Muscle layer of duodenum (tissue), 2 donors: ENCODE measurements around the gene TP53BP2.
A peak's percentile ranks its signal among the peaks of the same experiment; 100 is the strongest.

Experiments used
- H3K27ac ChIP-seq: one replicate; pipeline ENCODE4 v1.7.0; 2013; ENCODE audit warnings: mild to moderate bottlenecking, low read length
- H3K27me3 ChIP-seq: one replicate; pipeline ENCODE4 v1.7.0; 2013; ENCODE audit warnings: low read depth, mild to moderate bottlenecking, control low read depth, low read length
- H3K36me3 ChIP-seq, 2 donors: one replicate each; pipeline ENCODE4 v1.7.0; 2013; ENCODE audit warnings: low read length in 2 of 2, control low read depth in 1 of 2, mild to moderate bottlenecking in 1 of 2; ENCODE audit not compliant: insufficient read depth in 2 of 2, control insufficient read depth in 1 of 2
- H3K4me1 ChIP-seq, 2 donors: one replicate each; pipeline ENCODE4 v1.7.0; 2013; ENCODE audit warnings: low read length in 2 of 2, mild to moderate bottlenecking in 2 of 2, control low read depth in 1 of 2, moderate library complexity in 1 of 2; ENCODE audit not compliant: insufficient read depth in 2 of 2, control insufficient read depth in 1 of 2
- H3K4me3 ChIP-seq, 2 donors: one replicate each; pipeline ENCODE4 v1.7.0; 2013; ENCODE audit warnings: low read length in 2 of 2, low read depth in 1 of 2, mild to moderate bottlenecking in 1 of 2
- H3K9me3 ChIP-seq, 2 donors: one replicate each; pipeline ENCODE4 v1.7.0; 2013; ENCODE audit warnings: low read length in 2 of 2, control low read depth in 1 of 2, mild to moderate bottlenecking in 1 of 2; ENCODE audit not compliant: control insufficient read depth in 1 of 2
- donor health status: healthy.

Gene TP53BP2

GRCh38 chr1:223771814-223772770, 73.7 kb downstream of the TP53BP2 start:
- no peaks in the 10 kb centered on the region for H3K9me3 ChIP-seq
- peak overlapping the region; percentile 79 for H3K27ac ChIP-seq
- no peaks in the 10 kb centered on the region for H3K27me3 ChIP-seq
- H3K4me3 ChIP-seq = no peak overlapping the region
- peaks cover 53 to 62% of the 10 kb centered on the region in 2 donors for H3K36me3 ChIP-seq
- H3K4me1 ChIP-seq = peaks cover 9 to 21% of the 10 kb centered on the region in 2 donors

GRCh38 chr1:223771469-223771813, 74.3 kb downstream of the TP53BP2 start:
- H3K36me3 ChIP-seq = peaks cover 48 to 58% of the 10 kb centered on the region in 2 donors
- peaks cover 9 to 21% of the 10 kb centered on the region in 2 donors for H3K4me1 ChIP-seq
- H3K4me3 ChIP-seq = no peak overlapping the region
- H3K9me3 ChIP-seq = no peaks in the 10 kb centered on the region
- H3K27ac ChIP-seq = peak overlapping the region; percentile 79
- no peaks in the 10 kb centered on the region for H3K27me3 ChIP-seq

- H3K27ac ChIP-seq = peak overlapping the region; percentile 79
- H3K4me1 ChIP-seq = peaks cover 9 to 21% of the 10 kb centered on the region in 2 donors
- H3K27me3 ChIP-seq = no peaks in the 10 kb centered on the region
- no peak overlapping the region for H3K4me3 ChIP-seq
- peaks cover 48 to 58% of the 10 kb centered on the region in 2 donors for H3K36me3 ChIP-seq
- H3K9me3 ChIP-seq = no peaks in the 10 kb centered on the region
These were observed 75.0 kb downstream of the TP53BP2 start for GRCh38 chr1:223770621-223771315.

GRCh38 chr1:223765719-223766340, 79.9 kb downstream of the TP53BP2 start:
- Histone ChIP-seq H3K9me3 (no peaks in the 10 kb centered on the region), H3K27ac (no peak overlapping the region), H3K4me1 (peaks cover 3 to 8% of the 10 kb centered on the region in 2 donors), H3K36me3 (peaks cover 45 to 71% of the 10 kb centered on the region in 2 donors), H3K27me3 (no peaks in the 10 kb centered on the region), H3K4me3 (no peak overlapping the region)

GRCh38 chr1:223765036-223765718, 80.6 kb downstream of the TP53BP2 start:
- no peaks in the 10 kb centered on the region for H3K9me3 ChIP-seq
- H3K4me3 ChIP-seq = no peak overlapping the region
- H3K4me1 ChIP-seq = peaks cover 0 to 4% of the 10 kb centered on the region in 2 donors
- H3K36me3 ChIP-seq = peaks cover 45 to 71% of the 10 kb centered on the region in 2 donors
- no peak overlapping the region for H3K27ac ChIP-seq
- no peaks in the 10 kb centered on the region for H3K27me3 ChIP-seq

GRCh38 chr1:223763881-223764280, 81.9 kb downstream of the TP53BP2 start:
- Histone ChIP-seq H3K4me1 (peaks cover 0 to 4% of the 10 kb centered on the region in 2 donors), H3K4me3 (no peak overlapping the region), H3K9me3 (no peaks in the 10 kb centered on the region), H3K27ac (no peak overlapping the region), H3K27me3 (no peaks in the 10 kb centered on the region), H3K36me3 (peaks cover 45 to 65% of the 10 kb centered on the region in 2 donors)

GRCh38 chr1:223763251-223763650, 82.5 kb downstream of the TP53BP2 start:
- Histone ChIP-seq H3K36me3 (peaks cover 47 to 69% of the 10 kb centered on the region in 2 donors), H3K4me3 (no peak overlapping the region), H3K27me3 (no peaks in the 10 kb centered on the region), H3K27ac (no peak overlapping the region), H3K9me3 (no peaks in the 10 kb centered on the region), H3K4me1 (peaks cover 0 to 4% of the 10 kb centered on the region in 2 donors)

- peaks cover 48 to 80% of the 10 kb centered on the region in 2 donors for H3K36me3 ChIP-seq
- peaks cover 0 to 4% of the 10 kb centered on the region in 2 donors for H3K4me1 ChIP-seq
- no peak overlapping the region for H3K4me3 ChIP-seq
- no peak overlapping the region for H3K27ac ChIP-seq
- no peaks in the 10 kb centered on the region for H3K9me3 ChIP-seq
- no peaks in the 10 kb centered on the region for H3K27me3 ChIP-seq
These were observed 84.3 kb downstream of the TP53BP2 start for GRCh38 chr1:223761411-223761810.

GRCh38 chr1:223760833-223761232, 84.9 kb downstream of the TP53BP2 start:
- H3K36me3 ChIP-seq = peaks cover 43 to 81% of the 10 kb centered on the region in 2 donors
- H3K9me3 ChIP-seq = no peaks in the 10 kb centered on the region
- no peak overlapping the region for H3K27ac ChIP-seq
- peaks cover 0 to 4% of the 10 kb centered on the region in 2 donors for H3K4me1 ChIP-seq
- H3K4me3 ChIP-seq = no peak overlapping the region
- H3K27me3 ChIP-seq = no peaks in the 10 kb centered on the region

GRCh38 chr1:223759273-223759672, 86.5 kb downstream of the TP53BP2 start:
- peaks cover 49 to 83% of the 10 kb centered on the region in 2 donors for H3K36me3 ChIP-seq
- H3K4me3 ChIP-seq = no peak overlapping the region
- no peaks in the 10 kb centered on the region for H3K4me1 ChIP-seq
- H3K9me3 ChIP-seq = no peaks in the 10 kb centered on the region
- no peaks in the 10 kb centered on the region for H3K27me3 ChIP-seq
- no peak overlapping the region for H3K27ac ChIP-seq
